HG03565 (cell line): ENCODE data around the gene CEP63.

Experiments
- ATAC-seq: cut with Tn5 transposase; IDR thresholded peaks from one replicate; pipeline ENCODE4 v1.9.1; 2021; ENCODE audit warnings: mild to moderate bottlenecking, moderate library complexity; ENCODE audit not compliant: unreplicated experiment

The CEP63 gene

GRCh38 chr3:134485718-134486576 is at the start of gene CEP63, which contains the start of gene ANAPC13:
Gene CEP63, plus strand, starts transcription at chr3:134486057. Its CDS starts 9,264 bp downstream, at chr3:134495321.
Gene ANAPC13, minus strand, starts transcription at chr3:134485985. Its CDS starts 3,081 bp downstream, at chr3:134482904.
- peak; percentile 65 for ATAC-seq

GRCh38 chr3:134437211-134437752 is 48.6 kb upstream of the CEP63 start:
- no peak for ATAC-seq

- ATAC-seq: no peak
These were observed 44.5 kb upstream of the CEP63 start for GRCh38 chr3:134441321-134441720.

DNA sequence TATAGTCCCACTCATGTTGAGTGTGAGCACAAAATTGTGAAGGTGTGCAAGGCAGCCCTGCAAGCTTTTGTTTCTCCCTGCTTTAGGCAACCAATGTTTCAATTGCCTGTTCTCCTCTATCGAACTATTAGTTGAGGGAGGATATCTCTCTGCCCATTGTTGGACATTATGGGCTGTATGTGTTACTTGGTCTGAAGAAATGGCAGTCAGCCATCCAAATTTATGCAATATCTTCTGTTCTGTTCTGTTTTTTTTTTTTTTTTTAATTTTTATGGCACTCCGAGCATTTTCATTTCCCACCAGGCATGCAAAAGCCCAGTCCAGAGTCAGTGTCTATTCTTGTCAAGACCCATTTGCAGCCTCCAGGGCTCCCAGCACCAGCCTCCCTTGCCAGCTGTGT is 44.0 kb upstream of the CEP63 start:
- ATAC-seq: no peak

DNA sequence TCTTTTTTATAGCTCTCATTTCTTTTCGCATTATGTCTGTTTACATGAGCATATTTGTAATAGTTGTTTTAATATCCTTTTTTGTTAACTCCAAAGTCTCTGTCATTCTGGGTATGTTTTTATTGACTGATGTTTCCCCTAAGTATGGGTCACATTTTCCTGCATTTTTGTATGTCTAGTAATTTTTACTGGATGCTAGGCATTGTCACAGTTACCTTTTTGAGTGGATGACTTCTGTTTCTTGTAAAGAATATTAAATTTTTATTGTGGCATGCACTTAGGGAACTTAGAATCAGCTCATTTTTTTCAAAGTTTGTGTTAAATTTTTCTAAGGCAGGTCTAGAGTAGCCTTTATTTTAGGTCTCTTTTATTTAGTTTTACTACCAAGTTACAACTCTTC is 40.8 kb upstream of the CEP63 start:
- ATAC-seq: no peak

GRCh38 chr3:134445636-134446035 is 40.2 kb upstream of the CEP63 start:
- ATAC-seq: no peak

DNA sequence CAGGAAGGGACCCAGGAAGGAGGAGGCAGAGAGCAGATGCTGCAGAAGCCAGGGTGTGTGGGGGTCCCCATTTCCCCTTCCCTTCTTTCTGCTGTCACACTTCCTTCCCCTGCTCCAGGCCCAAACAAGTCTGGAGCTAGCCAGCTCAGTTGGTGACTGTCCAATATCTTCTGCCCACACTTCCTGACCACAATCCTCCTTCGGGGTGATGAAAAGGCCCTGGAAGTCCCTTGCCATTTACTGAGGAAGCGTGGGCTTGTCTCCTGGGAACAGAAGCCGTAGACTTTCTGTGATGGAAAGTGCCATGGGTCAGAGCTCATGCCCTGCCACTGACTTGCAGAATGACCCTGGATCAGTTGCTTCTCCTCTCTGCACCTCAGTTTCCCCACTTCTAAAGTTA is 39.1 kb upstream of the CEP63 start:
- ATAC-seq: no peak

GRCh38 chr3:134447351-134447750 is 38.5 kb upstream of the CEP63 start:
- ATAC-seq: no peak

- ATAC-seq: no peak
These were observed 37.2 kb upstream of the CEP63 start for GRCh38 chr3:134448664-134449063.

- ATAC-seq: no peak
These were observed 36.6 kb upstream of the CEP63 start for GRCh38 chr3:134449277-134449676.

DNA sequence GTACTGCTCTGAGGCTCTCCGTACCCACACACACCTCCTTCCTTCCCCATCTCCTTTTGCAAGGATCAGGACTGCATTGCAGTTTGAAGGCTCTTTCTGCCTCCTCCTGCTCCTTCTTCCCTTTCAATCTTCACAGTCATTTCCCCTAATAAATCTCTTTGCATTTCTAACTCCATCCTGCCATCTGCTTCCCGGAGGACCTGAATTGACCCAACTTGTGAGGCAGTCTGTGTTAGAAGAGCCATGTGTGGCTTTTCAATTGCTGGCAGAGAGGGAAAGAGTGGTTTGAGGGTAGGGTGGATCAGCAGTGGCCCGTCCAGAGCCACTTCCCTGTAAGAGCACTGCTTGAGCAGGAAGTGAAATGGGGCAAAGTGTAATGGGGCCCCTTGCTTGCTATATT is 35.9 kb upstream of the CEP63 start:
- no peak for ATAC-seq

DNA sequence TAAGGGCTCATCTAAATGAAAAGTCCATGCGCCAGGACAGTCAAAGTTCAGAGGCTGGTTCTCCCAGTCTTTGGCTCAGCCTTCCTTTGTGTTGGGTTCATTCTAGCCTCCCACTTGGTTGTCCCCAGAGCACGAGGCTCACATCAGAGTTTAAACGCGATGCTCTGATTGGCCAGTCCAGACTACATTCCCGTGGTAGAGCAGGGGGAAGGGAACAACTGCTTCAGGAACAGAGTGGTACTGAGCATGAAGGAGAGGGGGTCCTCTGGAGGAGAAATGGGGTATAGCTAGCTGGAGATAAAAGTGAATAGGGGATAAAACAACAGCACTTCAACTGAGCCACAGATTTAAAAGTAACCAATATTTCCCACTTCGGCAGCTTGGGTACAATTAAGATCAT is 32.2 kb upstream of the CEP63 start:
- ATAC-seq: no peak

DNA sequence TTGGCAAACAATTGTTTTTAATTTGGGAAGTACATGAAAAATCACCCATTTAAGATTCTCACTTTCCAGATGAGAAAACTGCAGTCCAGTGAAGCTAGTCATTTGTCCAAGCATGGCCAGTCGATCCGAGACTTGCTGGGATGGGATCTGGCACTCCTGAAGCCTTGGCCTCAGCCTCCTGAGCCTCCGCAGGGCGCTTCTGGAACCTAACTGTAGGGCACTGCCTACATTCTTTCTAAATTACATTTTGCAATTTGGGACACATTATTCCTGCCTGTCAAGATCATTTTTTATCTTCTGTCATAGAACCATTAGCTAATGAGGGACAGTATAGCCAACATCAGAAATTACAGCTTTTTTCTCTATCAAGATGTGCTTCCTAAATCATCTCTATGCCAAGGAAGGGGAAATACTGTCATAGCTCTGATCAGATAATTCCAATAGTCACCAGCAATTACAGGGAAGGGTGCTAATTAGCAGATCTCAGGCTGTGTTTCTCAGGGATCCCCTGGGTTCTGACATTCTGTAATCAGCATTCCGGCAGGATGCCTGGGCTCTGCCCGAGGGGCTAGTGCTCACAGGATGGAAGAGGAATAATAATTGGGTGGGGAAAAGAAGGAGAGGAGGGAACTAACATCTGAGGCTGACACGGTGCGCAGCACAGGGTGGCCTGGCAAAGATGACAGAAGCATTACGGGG is 28.3 kb upstream of the CEP63 start:
- no peak for ATAC-seq

- ATAC-seq: no peak
These were observed 27.4 kb upstream of the CEP63 start for GRCh38 chr3:134458406-134458945.

DNA sequence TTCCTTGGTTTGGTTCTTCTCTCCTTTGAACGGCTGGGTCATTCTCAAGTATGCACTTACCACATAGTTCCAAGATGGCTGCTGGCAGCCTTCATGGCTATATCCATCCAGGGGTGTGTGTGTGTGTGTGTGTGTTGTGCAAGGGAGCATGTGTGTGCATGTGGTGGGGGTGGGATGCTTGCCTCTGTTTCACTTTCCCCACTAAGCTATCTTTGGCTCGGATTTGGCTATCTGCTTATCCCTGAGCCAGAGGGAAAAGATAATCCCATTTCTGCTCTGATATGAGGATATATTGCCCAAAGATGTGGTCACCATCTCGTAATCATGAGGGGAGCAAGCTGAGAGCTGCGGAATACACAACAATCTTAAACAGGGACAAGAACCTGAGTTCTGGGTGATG is 26.3 kb upstream of the CEP63 start:
- no peak for ATAC-seq

DNA sequence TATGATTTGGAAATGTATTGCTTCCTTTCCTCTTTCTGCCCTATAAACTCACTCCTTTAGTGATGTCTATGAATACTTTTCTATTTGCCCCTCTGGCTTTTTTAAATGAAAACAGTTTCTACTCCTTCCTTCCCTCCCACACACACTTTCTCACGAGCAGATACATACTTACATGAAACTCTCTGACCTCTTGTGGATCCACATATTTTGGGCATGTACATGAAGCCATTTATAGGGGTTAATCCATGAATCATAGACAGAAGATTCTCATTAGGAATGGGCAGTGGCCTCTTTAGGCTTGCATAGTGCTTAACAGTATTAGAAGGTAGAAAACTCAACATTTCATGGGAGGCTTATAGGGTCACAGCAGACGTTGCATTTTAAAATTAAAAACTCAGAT is 24.9 kb upstream of the CEP63 start:
- no peak for ATAC-seq

DNA sequence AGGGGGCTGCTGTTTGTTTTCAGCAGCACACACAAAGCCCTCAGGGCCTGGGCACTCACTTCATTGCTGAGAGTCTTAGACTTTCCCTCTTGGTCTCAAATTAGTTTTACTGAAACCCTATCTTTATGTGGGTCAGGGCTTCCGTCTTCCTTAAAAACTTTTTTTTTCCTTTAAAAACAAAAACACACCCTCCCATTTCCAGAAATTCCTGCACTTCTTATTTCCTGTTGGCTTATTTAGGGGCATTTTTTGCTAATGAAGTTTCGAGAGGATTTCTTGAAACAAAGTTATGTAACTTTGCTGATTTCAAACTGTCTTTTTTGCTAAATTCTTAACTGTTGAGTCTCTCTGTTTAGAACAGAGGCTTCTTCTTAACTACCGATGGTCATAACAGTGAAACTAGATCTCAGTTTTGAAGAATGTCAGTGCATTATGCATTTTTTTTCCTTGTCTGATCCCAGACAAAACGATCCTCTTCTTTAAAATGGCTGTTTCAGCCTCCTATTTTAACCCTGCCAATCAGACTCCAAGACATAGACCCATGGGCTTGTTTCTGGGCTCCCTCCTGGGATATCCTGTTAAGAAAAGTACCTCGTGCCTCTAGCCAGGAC is 23.4 kb upstream of the CEP63 start:
- ATAC-seq: no peak

DNA sequence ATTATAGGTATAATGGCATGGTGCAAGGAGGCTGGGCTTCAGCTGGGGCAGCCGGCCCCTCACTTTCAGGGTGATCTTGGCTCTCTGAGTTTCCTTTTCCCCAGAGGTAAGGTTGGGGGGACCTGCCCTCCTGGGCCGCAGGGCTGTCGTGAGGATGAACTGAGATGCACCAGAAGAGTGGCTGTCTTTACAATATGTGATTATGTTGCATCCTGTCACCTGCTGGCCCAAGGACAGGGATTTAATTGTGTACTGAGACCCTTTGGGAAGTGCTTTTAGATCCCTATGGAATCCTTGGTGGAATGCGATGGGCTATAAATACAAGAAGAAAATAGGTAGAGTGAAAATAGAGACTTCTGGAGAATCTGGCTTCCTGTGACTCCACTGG is 22.2 kb upstream of the CEP63 start:
- ATAC-seq: no peak

DNA sequence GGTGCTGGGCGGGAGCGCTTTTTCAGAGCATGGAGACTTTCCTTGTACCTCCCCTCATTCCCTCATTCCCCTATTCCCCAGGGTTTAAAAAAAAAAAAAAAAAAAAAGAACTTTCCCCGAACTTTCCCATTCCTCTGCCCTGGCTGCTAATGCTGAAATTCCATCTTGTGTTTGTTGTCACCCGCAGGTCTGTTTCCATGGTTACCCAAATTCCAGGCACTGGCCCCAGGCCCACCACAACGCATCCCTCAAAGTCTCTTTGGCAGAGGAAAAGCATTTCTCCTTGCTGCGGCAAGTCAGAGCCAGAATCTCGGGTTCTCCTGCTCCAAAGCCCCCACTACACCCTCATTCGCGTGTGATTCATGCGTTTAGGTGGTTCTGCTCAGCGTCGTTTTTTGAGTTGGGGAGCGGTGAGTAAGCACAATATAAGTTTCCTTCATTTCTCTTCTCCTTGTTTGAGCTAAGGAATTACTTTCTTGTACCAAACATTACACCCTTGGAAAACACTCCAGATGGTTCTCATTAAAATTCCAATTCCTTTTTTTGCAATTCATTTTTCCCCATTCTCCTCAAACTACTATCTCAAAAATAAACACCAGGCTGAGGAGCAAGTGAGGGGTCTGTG is 21.7 kb upstream of the CEP63 start:
- ATAC-seq: no peak

GRCh38 chr3:134464689-134465365 is 21.0 kb upstream of the CEP63 start:
- ATAC-seq: no peak
